ENCODE measurements around the gene NDUFB2.

DNA sequence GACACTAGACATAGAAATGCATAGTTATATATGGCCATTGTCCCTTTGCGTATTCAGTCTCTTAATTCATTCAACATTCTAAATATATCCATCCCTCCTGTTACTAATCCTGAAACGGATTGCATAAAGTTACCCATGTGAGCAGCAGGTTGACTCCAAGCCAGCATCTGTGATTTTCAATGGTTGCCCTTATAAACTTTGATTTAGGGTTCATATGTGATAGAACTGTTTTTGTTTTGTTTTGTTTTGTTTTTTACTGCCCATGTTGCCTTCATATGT lies 42.5 kb upstream of the NDUFB2 start:
- TF ChIP-seq, protein P1, sequence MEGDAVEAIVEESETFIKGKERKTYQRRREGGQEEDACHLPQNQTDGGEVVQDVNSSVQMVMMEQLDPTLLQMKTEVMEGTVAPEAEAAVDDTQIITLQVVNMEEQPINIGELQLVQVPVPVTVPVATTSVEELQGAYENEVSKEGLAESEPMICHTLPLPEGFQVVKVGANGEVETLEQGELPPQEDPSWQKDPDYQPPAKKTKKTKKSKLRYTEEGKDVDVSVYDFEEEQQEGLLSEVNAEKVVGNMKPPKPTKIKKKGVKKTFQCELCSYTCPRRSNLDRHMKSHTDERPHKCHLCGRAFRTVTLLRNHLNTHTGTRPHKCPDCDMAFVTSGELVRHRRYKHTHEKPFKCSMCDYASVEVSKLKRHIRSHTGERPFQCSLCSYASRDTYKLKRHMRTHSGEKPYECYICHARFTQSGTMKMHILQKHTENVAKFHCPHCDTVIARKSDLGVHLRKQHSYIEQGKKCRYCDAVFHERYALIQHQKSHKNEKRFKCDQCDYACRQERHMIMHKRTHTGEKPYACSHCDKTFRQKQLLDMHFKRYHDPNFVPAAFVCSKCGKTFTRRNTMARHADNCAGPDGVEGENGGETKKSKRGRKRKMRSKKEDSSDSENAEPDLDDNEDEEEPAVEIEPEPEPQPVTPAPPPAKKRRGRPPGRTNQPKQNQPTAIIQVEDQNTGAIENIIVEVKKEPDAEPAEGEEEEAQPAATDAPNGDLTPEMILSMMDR (IDR thresholded peaks at IDR 0.05; ENCODE audit: low read depth, low read length, poor library complexity, severe bottlenecking): no peak
- no peak for TF ChIP-seq EZH2phosphoT487 (IDR thresholded peaks at IDR 0.05; ENCODE audit: borderline replicate concordance, low read length)
